GM12878 (cell line): ENCODE results near the gene SLX4IP. TPM values are rescaled to one million over a fixed set of nuclear protein-coding genes. Genes with fewer than 3 reads are reported as not detected.

ENCODE experiments used
- CBX3 ChIP-seq: fragments of 200-600 bp; sonication (generic); IDR thresholded peaks from 2 replicates; pipeline ENCODE4 v1.6.1; 2016; ENCODE audit warnings: low read depth, borderline replicate concordance
- EED ChIP-seq: sonication (generic); IDR thresholded peaks from 2 replicates; pipeline ENCODE4 v1.6.1; 2016; ENCODE audit warnings: antibody characterized with exemption, low read depth
- HSF1 ChIP-seq: fragments of 150-350 bp; IDR thresholded peaks from 2 replicates; pipeline ENCODE4 v1.6.1; 2014; ENCODE audit warnings: mild to moderate bottlenecking, low read depth, low read length
- LARP7 ChIP-seq: fragments of 450-650 bp; IDR thresholded peaks from 2 replicates; pipeline ENCODE4 v1.6.1; 2017; ENCODE audit warnings: mild to moderate bottlenecking
- NR2C1 ChIP-seq: fragments of 450-650 bp; IDR thresholded peaks from 2 replicates; pipeline ENCODE4 v1.6.1; 2017; ENCODE audit warnings: antibody characterized with exemption, mild to moderate bottlenecking, moderate library complexity
- PAX8 ChIP-seq: fragments of 450-650 bp; IDR thresholded peaks from 2 replicates; pipeline ENCODE4 v1.6.1; 2017; ENCODE audit warnings: mild to moderate bottlenecking, moderate library complexity
- POU2F2 ChIP-seq: IDR thresholded peaks from 3 replicates; pipeline ENCODE4 v1.6.1; 2011; ENCODE audit warnings: low read depth, mild to moderate bottlenecking, low read length, borderline replicate concordance
- RUNX3 ChIP-seq: IDR thresholded peaks from 2 replicates; pipeline ENCODE4 v1.6.1; 2012; ENCODE audit warnings: low read length, inconsistent platforms
- SIX5 ChIP-seq: IDR thresholded peaks from 2 replicates; pipeline ENCODE4 v1.6.1; 2011; ENCODE audit warnings: mild to moderate bottlenecking, low read depth, low read length, moderate library complexity; ENCODE audit not compliant: severe bottlenecking
- SMAD1 ChIP-seq: fragments of 450-650 bp; IDR thresholded peaks from 2 replicates; pipeline ENCODE4 v1.6.1; 2018; ENCODE audit warnings: mild to moderate bottlenecking, low read depth; ENCODE audit not compliant: partially characterized antibody
- STAT1 ChIP-seq: fragments of 450-650 bp; conservative IDR thresholded peaks from 2 replicates; pipeline ENCODE4 v1.6.1; 2014; ENCODE audit warnings: antibody characterized with exemption, mild to moderate bottlenecking
- SUZ12 ChIP-seq: fragments of 200-600 bp; sonication (generic); IDR thresholded peaks from one replicate; pipeline ENCODE4 v1.6.1; 2018; ENCODE audit warnings: antibody characterized with exemption, mild to moderate bottlenecking; ENCODE audit not compliant: unreplicated experiment
- TBL1XR1 ChIP-seq: IDR thresholded peaks from 2 replicates; pipeline ENCODE4 v1.6.1; 2012; ENCODE audit warnings: low read depth, low read length, improper control_type of control experiment
- WRNIP1 ChIP-seq: IDR thresholded peaks from 2 replicates; pipeline ENCODE4 v1.6.1; 2011; ENCODE audit warnings: low read depth, low read length, improper control_type of control experiment, borderline replicate concordance
- polyA plus RNA-seq, 11 experiments: library from polyadenylated mRNA; depleted of rRNA in 4 of 11; unstranded in 6 of 11; stranded (reverse) in 5 of 11; fragments of >200 nt; fragmentation: Nextera tagmentation in 4 of 11; fragmentation: Illumina TruSeq in 1 of 11; extraction: Ambion mirVana in 4 of 11; extraction: Trizol in 1 of 11; gene quantifications; 1 replicate in 1 of 11; 2 replicates in 10 of 11; pipeline versions ENCODE4 v1.2.1 to v1.2.3, GENCODE V29; 2011 to 2016; ENCODE audit warnings: inconsistent platforms in 2 of 11, missing spikeins in 2 of 11, low read depth in 1 of 11
- total RNA-seq, 4 experiments: library from RNA; depleted of rRNA in 3 of 4; stranded (reverse); fragments of >200 nt in 3 of 4; fragmentation: Illumina TruSeq in 1 of 4; extraction: Trizol in 1 of 4; gene quantifications; 2 replicates each; pipeline versions ENCODE4 v1.2.1 to v1.2.3, GENCODE V29; 2013 to 2021
- TF ChIP-seq, protein P1 (sequence below): IDR thresholded peaks from 2 replicates; pipeline ENCODE4 v1.6.1; 2011; ENCODE audit warnings: borderline replicate concordance, low read depth, mild to moderate bottlenecking, moderate library complexity, mixed read lengths, low read length; ENCODE audit not compliant: insufficient read depth; ENCODE audit errors: extremely low read length
- TF ChIP-seq, protein P2 (sequence below): IDR thresholded peaks from 2 replicates; pipeline ENCODE4 v1.6.1; 2011; ENCODE audit warnings: borderline replicate concordance, low read depth, mild to moderate bottlenecking, moderate library complexity, low read length; ENCODE audit not compliant: insufficient read depth, poor library complexity, severe bottlenecking
- TF ChIP-seq, protein P3 (sequence below): IDR thresholded peaks from 2 replicates; pipeline ENCODE4 v1.6.1; 2012; ENCODE audit warnings: improper control_type of control experiment, low read depth, low read length; ENCODE audit not compliant: insufficient replicate concordance
- TF ChIP-seq, protein P4 (sequence below): fragments of 450-650 bp; IDR thresholded peaks from 2 replicates; pipeline ENCODE4 v1.6.1; 2017; ENCODE audit warnings: antibody characterized with exemption, mild to moderate bottlenecking, moderate library complexity

SLX4IP gene
- total and polyA plus RNA-seq, 10 of the 15 experiments (the other 5 are each of a cell fraction or from before 2014, with no cell fraction given): 2.2 to 11.0 (median 6.3) TPM

- TF ChIP-seq POU2F2: peak; percentile 97
- no peak for TF ChIP-seq SUZ12
- TF ChIP-seq SIX5: no peak
- TF ChIP-seq RUNX3: peak; percentile 99
- TF ChIP-seq LARP7: no peak
- peak; percentile 96 for TF ChIP-seq TBL1XR1
- TF ChIP-seq, protein P1, sequence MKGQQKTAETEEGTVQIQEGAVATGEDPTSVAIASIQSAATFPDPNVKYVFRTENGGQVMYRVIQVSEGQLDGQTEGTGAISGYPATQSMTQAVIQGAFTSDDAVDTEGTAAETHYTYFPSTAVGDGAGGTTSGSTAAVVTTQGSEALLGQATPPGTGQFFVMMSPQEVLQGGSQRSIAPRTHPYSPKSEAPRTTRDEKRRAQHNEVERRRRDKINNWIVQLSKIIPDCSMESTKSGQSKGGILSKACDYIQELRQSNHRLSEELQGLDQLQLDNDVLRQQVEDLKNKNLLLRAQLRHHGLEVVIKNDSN: no peak
- TF ChIP-seq, protein P2, sequence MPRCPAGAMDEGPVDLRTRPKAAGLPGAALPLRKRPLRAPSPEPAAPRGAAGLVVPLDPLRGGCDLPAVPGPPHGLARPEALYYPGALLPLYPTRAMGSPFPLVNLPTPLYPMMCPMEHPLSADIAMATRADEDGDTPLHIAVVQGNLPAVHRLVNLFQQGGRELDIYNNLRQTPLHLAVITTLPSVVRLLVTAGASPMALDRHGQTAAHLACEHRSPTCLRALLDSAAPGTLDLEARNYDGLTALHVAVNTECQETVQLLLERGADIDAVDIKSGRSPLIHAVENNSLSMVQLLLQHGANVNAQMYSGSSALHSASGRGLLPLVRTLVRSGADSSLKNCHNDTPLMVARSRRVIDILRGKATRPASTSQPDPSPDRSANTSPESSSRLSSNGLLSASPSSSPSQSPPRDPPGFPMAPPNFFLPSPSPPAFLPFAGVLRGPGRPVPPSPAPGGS: peak; percentile 81
- no peak for TF ChIP-seq CBX3
- TF ChIP-seq, protein P3, sequence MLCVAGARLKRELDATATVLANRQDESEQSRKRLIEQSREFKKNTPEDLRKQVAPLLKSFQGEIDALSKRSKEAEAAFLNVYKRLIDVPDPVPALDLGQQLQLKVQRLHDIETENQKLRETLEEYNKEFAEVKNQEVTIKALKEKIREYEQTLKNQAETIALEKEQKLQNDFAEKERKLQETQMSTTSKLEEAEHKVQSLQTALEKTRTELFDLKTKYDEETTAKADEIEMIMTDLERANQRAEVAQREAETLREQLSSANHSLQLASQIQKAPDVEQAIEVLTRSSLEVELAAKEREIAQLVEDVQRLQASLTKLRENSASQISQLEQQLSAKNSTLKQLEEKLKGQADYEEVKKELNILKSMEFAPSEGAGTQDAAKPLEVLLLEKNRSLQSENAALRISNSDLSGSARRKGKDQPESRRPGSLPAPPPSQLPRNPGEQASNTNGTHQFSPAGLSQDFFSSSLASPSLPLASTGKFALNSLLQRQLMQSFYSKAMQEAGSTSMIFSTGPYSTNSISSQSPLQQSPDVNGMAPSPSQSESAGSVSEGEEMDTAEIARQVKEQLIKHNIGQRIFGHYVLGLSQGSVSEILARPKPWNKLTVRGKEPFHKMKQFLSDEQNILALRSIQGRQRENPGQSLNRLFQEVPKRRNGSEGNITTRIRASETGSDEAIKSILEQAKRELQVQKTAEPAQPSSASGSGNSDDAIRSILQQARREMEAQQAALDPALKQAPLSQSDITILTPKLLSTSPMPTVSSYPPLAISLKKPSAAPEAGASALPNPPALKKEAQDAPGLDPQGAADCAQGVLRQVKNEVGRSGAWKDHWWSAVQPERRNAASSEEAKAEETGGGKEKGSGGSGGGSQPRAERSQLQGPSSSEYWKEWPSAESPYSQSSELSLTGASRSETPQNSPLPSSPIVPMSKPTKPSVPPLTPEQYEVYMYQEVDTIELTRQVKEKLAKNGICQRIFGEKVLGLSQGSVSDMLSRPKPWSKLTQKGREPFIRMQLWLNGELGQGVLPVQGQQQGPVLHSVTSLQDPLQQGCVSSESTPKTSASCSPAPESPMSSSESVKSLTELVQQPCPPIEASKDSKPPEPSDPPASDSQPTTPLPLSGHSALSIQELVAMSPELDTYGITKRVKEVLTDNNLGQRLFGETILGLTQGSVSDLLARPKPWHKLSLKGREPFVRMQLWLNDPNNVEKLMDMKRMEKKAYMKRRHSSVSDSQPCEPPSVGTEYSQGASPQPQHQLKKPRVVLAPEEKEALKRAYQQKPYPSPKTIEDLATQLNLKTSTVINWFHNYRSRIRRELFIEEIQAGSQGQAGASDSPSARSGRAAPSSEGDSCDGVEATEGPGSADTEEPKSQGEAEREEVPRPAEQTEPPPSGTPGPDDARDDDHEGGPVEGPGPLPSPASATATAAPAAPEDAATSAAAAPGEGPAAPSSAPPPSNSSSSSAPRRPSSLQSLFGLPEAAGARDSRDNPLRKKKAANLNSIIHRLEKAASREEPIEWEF: peak; percentile 79
- no peak for TF ChIP-seq SMAD1
- no peak for TF ChIP-seq HSF1
- TF ChIP-seq STAT1: no peak
- TF ChIP-seq, protein P4, sequence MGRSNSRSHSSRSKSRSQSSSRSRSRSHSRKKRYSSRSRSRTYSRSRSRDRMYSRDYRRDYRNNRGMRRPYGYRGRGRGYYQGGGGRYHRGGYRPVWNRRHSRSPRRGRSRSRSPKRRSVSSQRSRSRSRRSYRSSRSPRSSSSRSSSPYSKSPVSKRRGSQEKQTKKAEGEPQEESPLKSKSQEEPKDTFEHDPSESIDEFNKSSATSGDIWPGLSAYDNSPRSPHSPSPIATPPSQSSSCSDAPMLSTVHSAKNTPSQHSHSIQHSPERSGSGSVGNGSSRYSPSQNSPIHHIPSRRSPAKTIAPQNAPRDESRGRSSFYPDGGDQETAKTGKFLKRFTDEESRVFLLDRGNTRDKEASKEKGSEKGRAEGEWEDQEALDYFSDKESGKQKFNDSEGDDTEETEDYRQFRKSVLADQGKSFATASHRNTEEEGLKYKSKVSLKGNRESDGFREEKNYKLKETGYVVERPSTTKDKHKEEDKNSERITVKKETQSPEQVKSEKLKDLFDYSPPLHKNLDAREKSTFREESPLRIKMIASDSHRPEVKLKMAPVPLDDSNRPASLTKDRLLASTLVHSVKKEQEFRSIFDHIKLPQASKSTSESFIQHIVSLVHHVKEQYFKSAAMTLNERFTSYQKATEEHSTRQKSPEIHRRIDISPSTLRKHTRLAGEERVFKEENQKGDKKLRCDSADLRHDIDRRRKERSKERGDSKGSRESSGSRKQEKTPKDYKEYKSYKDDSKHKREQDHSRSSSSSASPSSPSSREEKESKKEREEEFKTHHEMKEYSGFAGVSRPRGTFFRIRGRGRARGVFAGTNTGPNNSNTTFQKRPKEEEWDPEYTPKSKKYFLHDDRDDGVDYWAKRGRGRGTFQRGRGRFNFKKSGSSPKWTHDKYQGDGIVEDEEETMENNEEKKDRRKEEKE: no peak
- no peak for TF ChIP-seq PAX8
- TF ChIP-seq EED: peak; percentile 85
- TF ChIP-seq WRNIP1: no peak
- TF ChIP-seq NR2C1: no peak
These were observed 235.6 kb downstream of the SLX4IP start (continued) for GRCh38 chr20:10670501-10671220.
